GM20000 (cell line): ENCODE data around the gene PDK3.

Experiments
- DNase-seq: peaks from one replicate; pipeline ENCODE4 v3.0.0; 2012; ENCODE audit warnings: low spot score
- TF ChIP-seq, protein P1 (sequence below): IDR thresholded peaks from 2 replicates; pipeline ENCODE4 v1.5.1; 2012; ENCODE audit warnings: mild to moderate bottlenecking, control low read depth; ENCODE audit errors: extremely low read depth, missing control alignments

The PDK3 gene

DNA sequence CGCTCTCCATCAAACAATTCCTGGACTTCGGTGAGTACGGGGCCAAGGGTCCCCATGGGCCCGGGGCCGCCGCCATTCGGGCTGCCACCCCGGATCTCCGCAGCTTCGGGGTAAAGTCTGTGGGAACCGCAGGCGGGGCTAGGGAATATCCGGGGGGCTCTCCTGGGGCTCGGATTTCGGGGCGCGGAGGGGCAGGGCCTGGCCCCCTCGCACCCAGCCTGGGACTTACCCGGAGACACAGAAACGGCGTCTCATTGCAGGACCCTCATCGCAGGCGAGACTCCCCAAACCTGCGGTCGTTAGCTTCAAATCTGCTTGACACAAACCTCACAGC, 413 bp downstream of the PDK3 start:
- DNase-seq = peak; percentile 4
- TF ChIP-seq, protein P1, sequence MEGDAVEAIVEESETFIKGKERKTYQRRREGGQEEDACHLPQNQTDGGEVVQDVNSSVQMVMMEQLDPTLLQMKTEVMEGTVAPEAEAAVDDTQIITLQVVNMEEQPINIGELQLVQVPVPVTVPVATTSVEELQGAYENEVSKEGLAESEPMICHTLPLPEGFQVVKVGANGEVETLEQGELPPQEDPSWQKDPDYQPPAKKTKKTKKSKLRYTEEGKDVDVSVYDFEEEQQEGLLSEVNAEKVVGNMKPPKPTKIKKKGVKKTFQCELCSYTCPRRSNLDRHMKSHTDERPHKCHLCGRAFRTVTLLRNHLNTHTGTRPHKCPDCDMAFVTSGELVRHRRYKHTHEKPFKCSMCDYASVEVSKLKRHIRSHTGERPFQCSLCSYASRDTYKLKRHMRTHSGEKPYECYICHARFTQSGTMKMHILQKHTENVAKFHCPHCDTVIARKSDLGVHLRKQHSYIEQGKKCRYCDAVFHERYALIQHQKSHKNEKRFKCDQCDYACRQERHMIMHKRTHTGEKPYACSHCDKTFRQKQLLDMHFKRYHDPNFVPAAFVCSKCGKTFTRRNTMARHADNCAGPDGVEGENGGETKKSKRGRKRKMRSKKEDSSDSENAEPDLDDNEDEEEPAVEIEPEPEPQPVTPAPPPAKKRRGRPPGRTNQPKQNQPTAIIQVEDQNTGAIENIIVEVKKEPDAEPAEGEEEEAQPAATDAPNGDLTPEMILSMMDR = no peak

- TF ChIP-seq, protein P1 = no peak
- no peak for DNase-seq
Observed at GRCh38 chrX:24466025-24466424, 939 bp downstream of the PDK3 start.

DNA sequence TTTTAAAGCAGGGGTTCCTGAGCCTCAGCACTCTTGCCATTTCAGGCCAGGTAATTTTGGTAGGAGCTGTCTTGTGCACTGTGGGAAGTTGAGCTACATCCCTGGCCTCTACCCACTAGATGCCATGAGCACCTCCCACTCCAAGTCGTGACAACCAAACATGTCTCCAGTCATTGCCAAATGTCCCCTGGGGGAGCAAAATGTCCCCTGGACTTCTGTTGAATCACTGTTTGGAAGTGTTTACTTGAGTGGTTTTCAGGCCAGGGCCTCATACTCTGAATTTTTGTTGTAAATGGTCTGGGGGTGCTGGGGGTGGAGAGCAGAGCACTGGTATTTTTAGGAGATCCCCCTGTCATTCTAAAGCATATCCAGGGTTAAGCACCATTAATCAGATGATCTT, 3.2 kb downstream of the PDK3 start:
- TF ChIP-seq, protein P1 = no peak
- DNase-seq = no peak

- TF ChIP-seq, protein P1 = no peak
- DNase-seq = no peak
Observed at GRCh38 chrX:24471808-24472207, 6.7 kb downstream of the PDK3 start.

GRCh38 chrX:24475480-24475879, 10.4 kb downstream of the PDK3 start:
- no peak for DNase-seq
- TF ChIP-seq, protein P1 = no peak

DNA sequence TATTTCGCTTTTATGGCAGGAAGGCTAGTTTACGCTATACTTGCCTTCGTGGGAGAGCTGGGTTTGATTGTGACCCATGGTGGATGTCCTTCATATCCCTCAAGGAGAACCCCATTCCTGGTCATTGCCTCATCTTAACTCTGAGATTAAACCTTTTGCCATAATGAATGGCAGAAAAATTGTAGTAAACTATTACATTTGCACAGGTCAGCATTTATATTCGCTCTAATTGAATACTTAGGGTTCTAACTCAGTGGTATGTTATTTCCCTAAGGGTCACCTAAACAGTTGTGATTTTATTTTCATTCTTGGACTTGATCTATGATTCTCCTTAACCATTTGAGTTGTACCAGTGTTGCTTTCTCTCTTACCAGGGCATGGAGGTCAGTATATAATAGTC, 13.4 kb downstream of the PDK3 start:
- TF ChIP-seq, protein P1 = no peak

GRCh38 chrX:24479924-24480323, 14.8 kb downstream of the PDK3 start:
- TF ChIP-seq, protein P1 = no peak
- DNase-seq = peak; percentile 51

More for the DNA sequence above, 13.4 kb downstream of the PDK3 start:
- no peak for DNase-seq

DNA sequence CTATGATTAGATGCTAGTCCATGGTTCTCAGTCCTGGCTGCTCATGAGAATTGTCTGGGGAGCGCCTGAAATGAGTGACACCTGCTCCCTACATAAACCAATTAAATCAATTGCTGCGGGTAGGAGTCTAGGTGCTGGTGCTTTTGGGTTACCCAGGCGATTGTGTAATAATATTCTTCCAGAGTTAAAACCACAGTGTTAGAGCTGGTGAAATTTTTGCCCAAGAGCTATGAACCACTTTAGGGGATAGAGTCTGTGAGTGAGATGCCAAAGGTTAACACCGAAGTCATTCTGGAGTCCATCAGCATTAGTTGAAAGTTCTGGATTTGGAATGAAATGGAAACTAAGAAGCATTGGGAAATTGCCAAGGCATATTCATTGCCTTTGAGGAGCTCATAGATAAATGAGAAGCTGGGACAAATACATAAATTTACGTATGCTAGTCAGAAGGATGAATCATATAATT, 15.3 kb downstream of the PDK3 start:
- TF ChIP-seq, protein P1 = no peak
- no peak for DNase-seq
